ENCODE results near the gene COPG1.

COPG1 gene

DNA sequence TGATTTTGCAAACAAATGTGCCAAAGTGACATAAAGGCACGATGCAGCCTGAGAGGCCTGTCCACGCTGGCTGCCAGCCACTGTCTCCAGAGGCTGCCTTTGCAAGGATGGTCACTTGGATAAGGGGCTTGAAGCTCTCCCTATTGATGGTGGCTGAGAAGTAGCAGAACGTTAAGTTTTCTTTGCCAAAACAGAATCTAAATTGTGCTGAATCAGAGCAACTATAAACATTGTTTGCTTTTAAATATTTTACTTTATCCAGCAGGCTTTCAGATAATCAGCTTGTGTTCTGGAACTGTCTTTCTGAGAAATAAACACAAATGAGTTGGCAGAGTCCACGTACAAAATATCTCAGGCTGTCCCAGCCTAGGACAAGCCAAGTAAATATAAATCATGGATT, 41.9 kb upstream of the COPG1 start:
- Histone ChIP-seq H3K9ac (ENCODE audit: low read depth, low read length, poor library complexity, severe bottlenecking) (no peak overlapping the region), H3K27me3 (ENCODE audit: insufficient read depth, low read length, poor library complexity, severe bottlenecking) (no peaks in the 10 kb centered on the region), H3K9me3 (ENCODE audit: insufficient read depth, low read depth, low read length) (no peaks in the 10 kb centered on the region), H3K4me2 (ENCODE audit: low read depth, low read length, poor library complexity, severe bottlenecking) (no peak overlapping the region), H3F3A (ENCODE audit: low read depth) (no peaks in the 10 kb centered on the region), H3K4me3 (ENCODE audit: low read length, poor library complexity, severe bottlenecking) (no peak overlapping the region), H3K4me1 (ENCODE audit: insufficient read depth, low read length, poor library complexity, severe bottlenecking) (no peaks in the 10 kb centered on the region), H3K9me2 (replicated peaks; ENCODE audit: low read depth, low read length) (no peaks in the 10 kb centered on the region), H3K79me2 (ENCODE audit: insufficient read depth, low read length) (no peaks in the 10 kb centered on the region), H3K36me3 (ENCODE audit: insufficient read depth, low read length) (no peaks in the 10 kb centered on the region), H4K20me1 (ENCODE audit: insufficient read depth, low read length, poor library complexity, severe bottlenecking) (no peaks in the 10 kb centered on the region), H2AFZ (ENCODE audit: low read length) (no peak overlapping the region)
- TF ChIP-seq, protein P1, sequence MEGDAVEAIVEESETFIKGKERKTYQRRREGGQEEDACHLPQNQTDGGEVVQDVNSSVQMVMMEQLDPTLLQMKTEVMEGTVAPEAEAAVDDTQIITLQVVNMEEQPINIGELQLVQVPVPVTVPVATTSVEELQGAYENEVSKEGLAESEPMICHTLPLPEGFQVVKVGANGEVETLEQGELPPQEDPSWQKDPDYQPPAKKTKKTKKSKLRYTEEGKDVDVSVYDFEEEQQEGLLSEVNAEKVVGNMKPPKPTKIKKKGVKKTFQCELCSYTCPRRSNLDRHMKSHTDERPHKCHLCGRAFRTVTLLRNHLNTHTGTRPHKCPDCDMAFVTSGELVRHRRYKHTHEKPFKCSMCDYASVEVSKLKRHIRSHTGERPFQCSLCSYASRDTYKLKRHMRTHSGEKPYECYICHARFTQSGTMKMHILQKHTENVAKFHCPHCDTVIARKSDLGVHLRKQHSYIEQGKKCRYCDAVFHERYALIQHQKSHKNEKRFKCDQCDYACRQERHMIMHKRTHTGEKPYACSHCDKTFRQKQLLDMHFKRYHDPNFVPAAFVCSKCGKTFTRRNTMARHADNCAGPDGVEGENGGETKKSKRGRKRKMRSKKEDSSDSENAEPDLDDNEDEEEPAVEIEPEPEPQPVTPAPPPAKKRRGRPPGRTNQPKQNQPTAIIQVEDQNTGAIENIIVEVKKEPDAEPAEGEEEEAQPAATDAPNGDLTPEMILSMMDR (conservative IDR thresholded peaks at IDR 0.05; ENCODE audit: low read length), result no peak
- no peak for TF ChIP-seq EZH2phosphoT487 (IDR thresholded peaks at IDR 0.05; ENCODE audit: borderline replicate concordance)

DNA sequence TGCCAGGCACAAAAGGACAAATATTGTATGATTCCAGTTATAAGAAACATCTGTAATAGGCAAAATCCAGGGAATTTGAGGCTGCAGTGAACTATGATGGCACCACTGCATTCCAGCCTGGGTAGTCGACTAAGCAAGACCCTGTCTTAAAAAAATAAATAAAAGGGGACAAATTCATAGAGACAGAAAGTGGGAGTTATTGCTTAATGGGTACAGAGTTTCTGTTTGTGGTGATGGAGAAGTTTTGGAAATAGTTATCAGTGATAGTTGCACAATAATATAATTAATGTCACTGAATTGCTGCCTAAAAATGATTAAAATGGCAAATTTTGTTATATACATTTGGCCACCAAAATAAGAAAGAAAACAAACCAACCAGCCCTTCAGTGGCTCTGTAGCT, 38.1 kb upstream of the COPG1 start:
- no peak overlapping the region for H3K4me3 ChIP-seq (ENCODE audit: low read length, poor library complexity, severe bottlenecking)
- no peak overlapping the region for H3K4me2 ChIP-seq (ENCODE audit: low read depth, low read length, poor library complexity, severe bottlenecking)
- no peak overlapping the region for H2AFZ ChIP-seq (ENCODE audit: low read length)
- no peaks in the 10 kb centered on the region for H3K27me3 ChIP-seq (ENCODE audit: insufficient read depth, low read length, poor library complexity, severe bottlenecking)
- H3K9ac ChIP-seq (ENCODE audit: low read depth, low read length, poor library complexity, severe bottlenecking), result no peak overlapping the region
- H3K36me3 ChIP-seq (ENCODE audit: insufficient read depth, low read length), result no peaks in the 10 kb centered on the region
- no peaks in the 10 kb centered on the region for H3K79me2 ChIP-seq (ENCODE audit: insufficient read depth, low read length)
- TF ChIP-seq, protein P1 (conservative IDR thresholded peaks at IDR 0.05; ENCODE audit: low read length), result no peak
- TF ChIP-seq EZH2phosphoT487 (IDR thresholded peaks at IDR 0.05; ENCODE audit: borderline replicate concordance), result no peak
- H3K4me1 ChIP-seq (ENCODE audit: insufficient read depth, low read length, poor library complexity, severe bottlenecking), result no peaks in the 10 kb centered on the region
- H4K20me1 ChIP-seq (ENCODE audit: insufficient read depth, low read length, poor library complexity, severe bottlenecking), result no peaks in the 10 kb centered on the region
- H3F3A ChIP-seq (ENCODE audit: low read depth), result no peaks in the 10 kb centered on the region
- no peaks in the 10 kb centered on the region for H3K9me3 ChIP-seq (ENCODE audit: insufficient read depth, low read depth, low read length)
- no peaks in the 10 kb centered on the region for H3K9me2 ChIP-seq (replicated peaks; ENCODE audit: low read depth, low read length)

DNA sequence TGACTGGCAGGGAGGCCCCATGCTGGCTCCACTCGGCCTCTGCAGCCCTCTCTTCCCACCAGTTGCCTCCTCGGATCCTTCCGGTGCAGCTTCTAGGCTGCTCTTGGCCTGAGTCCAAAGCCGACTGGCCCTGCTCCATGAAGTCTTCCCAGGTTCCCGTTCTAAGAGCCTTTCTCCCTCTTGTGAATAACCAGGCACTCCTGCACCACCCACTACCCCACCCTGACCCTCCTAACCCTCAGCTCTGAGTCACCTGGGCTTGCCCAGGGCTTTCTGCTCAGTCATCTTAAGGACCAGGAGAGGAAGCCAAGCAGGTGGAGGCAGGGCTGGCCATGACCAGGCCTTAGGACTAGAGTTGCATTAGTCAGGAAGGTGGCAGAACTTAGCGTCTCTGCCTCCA, 37.6 kb upstream of the COPG1 start:
- Histone ChIP-seq H3K4me1 (ENCODE audit: insufficient read depth, low read length, poor library complexity, severe bottlenecking) (no peaks in the 10 kb centered on the region), H4K20me1 (ENCODE audit: insufficient read depth, low read length, poor library complexity, severe bottlenecking) (no peaks in the 10 kb centered on the region), H3K36me3 (ENCODE audit: insufficient read depth, low read length) (no peaks in the 10 kb centered on the region), H3K79me2 (ENCODE audit: insufficient read depth, low read length) (no peaks in the 10 kb centered on the region), H3K9me3 (ENCODE audit: insufficient read depth, low read depth, low read length) (no peaks in the 10 kb centered on the region), H3K4me3 (ENCODE audit: low read length, poor library complexity, severe bottlenecking) (no peak overlapping the region), H3K9me2 (replicated peaks; ENCODE audit: low read depth, low read length) (no peaks in the 10 kb centered on the region), H2AFZ (ENCODE audit: low read length) (no peak overlapping the region), H3K4me2 (ENCODE audit: low read depth, low read length, poor library complexity, severe bottlenecking) (no peak overlapping the region), H3F3A (ENCODE audit: low read depth) (no peaks in the 10 kb centered on the region), H3K27me3 (ENCODE audit: insufficient read depth, low read length, poor library complexity, severe bottlenecking) (no peaks in the 10 kb centered on the region), H3K9ac (ENCODE audit: low read depth, low read length, poor library complexity, severe bottlenecking) (no peak overlapping the region)
- TF ChIP-seq, protein P1 (conservative IDR thresholded peaks at IDR 0.05; ENCODE audit: low read length), result no peak
- no peak for TF ChIP-seq EZH2phosphoT487 (IDR thresholded peaks at IDR 0.05; ENCODE audit: borderline replicate concordance)
